ENCODE results near the gene KIAA0319L.

DNA sequence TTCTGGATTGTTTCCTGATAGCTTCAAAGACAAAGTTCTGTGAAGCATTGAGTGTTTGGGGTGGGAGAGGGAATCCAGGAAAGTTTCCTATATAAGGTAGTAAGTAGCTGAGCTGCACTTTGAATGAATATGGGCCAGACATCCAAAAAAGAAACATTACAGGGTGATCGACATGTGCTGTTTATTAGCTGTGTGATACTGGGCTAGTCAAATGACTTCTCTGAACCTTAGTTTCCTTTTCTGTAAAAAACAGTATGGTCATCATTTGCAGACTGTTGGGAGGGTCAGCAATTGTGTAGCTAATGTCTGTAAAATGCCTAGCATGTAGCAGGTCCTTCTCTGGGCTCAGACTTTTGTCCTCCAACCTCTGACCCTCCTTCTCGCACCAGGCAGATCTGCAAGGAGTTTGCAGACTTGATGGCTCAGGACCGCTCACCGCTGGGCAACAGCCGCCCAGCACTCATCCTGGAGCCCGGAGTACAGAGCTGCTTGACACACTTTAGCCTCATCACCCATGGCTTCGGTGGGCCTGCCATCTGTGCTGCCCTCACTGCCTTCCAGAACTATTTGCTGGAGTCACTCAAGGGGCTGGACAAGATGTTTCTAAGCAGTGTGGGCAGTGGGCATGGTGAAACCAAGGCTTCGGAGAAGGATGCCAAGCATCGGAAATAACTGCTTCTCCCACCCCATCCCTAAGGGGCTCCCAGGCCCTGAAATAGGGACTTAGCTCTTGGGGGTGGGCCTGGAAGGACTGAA, 37.0 kb upstream of the KIAA0319L start:
- TF ChIP-seq, protein P1, sequence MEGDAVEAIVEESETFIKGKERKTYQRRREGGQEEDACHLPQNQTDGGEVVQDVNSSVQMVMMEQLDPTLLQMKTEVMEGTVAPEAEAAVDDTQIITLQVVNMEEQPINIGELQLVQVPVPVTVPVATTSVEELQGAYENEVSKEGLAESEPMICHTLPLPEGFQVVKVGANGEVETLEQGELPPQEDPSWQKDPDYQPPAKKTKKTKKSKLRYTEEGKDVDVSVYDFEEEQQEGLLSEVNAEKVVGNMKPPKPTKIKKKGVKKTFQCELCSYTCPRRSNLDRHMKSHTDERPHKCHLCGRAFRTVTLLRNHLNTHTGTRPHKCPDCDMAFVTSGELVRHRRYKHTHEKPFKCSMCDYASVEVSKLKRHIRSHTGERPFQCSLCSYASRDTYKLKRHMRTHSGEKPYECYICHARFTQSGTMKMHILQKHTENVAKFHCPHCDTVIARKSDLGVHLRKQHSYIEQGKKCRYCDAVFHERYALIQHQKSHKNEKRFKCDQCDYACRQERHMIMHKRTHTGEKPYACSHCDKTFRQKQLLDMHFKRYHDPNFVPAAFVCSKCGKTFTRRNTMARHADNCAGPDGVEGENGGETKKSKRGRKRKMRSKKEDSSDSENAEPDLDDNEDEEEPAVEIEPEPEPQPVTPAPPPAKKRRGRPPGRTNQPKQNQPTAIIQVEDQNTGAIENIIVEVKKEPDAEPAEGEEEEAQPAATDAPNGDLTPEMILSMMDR (conservative IDR thresholded peaks at IDR 0.05), result no peak
- TF ChIP-seq ZFX (IDR thresholded peaks at IDR 0.05), result no peak
